Mesenteric fat pad (tissue), 1 donor: ENCODE measurements around the gene GBX1. TPM values are rescaled to one million over a fixed set of nuclear protein-coding genes. Genes with fewer than 3 reads are reported as not detected.

ENCODE experiments used
- DNase-seq: peaks from one replicate; pipeline ENCODE4 v3.0.0-alpha.2; 2020; ENCODE audit warnings: low spot score
- total RNA-seq: library from RNA; stranded (reverse); fragmentation: NEBNext Ultra II Directional; extraction: Animal tissue kit (Norgen Biotek cat#: 25700); gene quantifications from one replicate; pipeline ENCODE4 v1.2.1, GENCODE V29; 2021
- donor health status: DM: yes; HTN: yes; CAD: no.

GBX1 gene
- total RNA-seq, 1 donor from 2014 or later = not detected

GRCh38 chr7:151174246-151175046 is 7.0 kb upstream of the GBX1 start:
- peak; percentile 89 for DNase-seq

DNA sequence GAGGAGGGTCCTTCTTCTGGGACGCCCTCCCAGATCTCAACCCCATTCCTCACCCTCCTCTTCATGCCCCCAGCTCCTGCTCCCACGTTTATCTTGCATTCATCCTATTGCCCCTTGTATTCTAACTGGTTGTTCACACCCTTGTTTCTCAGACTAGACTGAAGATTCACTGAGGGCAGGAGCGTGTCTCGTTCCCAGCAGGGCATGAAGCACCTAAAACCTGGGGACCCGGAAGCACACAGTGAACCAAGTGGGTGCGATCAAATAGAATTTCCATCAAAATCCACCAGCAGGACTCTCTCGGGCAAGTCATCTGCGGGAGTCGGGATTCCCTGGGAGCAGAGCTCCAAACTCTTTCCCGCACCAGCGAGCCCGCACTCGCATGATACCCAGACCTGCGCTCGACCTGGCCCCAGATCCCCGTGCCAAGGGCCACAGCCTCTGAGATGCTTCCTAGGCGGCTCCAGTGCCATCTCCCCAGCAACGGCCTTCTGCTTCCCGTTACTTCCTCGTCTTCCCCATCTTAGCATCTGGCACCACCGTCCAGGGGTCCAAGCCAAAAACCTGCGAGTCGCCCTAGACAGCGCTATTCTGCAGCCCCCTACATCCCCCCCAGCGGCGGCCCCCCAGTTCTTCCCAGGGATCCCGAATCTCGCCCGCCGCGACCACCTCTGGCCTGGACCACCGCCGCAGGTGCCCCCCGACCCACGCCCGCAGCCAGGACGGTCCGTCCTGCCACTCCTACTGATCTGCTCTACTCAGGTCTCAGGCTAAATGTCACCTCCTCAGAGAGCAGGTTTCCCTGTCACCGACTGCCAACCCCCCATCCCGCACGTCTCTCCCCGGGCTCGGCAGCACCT is 6.1 kb upstream of the GBX1 start:
- DNase-seq = peak; percentile 86

DNA sequence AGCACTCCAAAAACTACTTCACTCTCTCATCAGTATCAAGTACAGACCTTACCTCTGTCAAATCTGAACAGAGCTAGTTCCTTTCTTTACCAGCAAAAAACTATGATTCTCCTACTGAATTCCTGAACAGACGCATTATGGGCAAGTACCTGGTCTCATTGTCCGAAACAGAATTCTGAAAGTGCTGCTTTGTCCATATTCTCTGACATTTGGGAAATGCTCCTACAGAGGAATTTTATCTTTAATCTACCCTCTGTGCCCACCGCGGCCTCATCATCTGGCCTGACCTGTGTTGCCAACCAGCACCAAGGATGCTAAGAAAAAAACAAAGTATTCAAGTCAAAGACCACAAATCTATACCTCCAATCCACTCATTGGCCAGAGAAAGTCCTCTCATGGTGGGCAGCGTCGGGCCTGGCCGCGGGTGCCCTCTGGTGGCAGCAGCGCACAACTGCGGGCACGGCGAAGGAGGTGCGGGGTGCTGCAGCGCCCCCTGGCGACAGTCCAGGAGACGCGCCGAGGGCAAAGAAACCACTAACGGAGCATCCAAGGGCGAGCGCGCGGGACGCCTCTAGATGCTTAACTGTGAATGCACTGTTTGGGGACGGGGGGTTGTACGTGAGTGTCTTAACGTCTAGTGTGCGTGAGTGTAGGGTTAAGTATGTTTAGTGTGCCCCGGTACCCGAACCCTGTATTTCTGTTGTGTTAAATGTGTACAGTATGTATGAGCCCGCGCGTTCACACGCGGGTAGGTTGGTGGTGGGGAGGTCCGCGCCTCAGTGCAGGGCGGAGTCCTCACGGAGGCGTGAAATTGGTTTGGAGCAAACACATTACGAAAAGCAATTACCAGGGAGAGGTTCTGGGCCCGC is 5.0 kb upstream of the GBX1 start:
- DNase-seq = no peak

GRCh38 chr7:151168787-151169162 is 1.3 kb upstream of the GBX1 start:
- DNase-seq = no peak

- no peak for DNase-seq
Observed at GRCh38 chr7:151168003-151168786, 701 bp upstream of the GBX1 start.

GRCh38 chr7:151166629-151167196 is 781 bp downstream of the GBX1 start:
- no peak for DNase-seq

- no peak for DNase-seq
Observed at GRCh38 chr7:151161757-151162156, 5.7 kb downstream of the GBX1 start.

- DNase-seq = no peak
Observed at GRCh38 chr7:151157645-151158329, 9.7 kb downstream of the GBX1 start.

- DNase-seq = no peak
Observed at GRCh38 chr7:151152643-151153513, 14.6 kb downstream of the GBX1 start.

- DNase-seq = no peak
Observed at GRCh38 chr7:151150388-151150787, 17.1 kb downstream of the GBX1 start.

- no peak for DNase-seq
Observed at GRCh38 chr7:151148319-151149259, 18.9 kb downstream of the GBX1 start.

GRCh38 chr7:151146761-151147160 is 20.7 kb downstream of the GBX1 start:
- DNase-seq = no peak

DNA sequence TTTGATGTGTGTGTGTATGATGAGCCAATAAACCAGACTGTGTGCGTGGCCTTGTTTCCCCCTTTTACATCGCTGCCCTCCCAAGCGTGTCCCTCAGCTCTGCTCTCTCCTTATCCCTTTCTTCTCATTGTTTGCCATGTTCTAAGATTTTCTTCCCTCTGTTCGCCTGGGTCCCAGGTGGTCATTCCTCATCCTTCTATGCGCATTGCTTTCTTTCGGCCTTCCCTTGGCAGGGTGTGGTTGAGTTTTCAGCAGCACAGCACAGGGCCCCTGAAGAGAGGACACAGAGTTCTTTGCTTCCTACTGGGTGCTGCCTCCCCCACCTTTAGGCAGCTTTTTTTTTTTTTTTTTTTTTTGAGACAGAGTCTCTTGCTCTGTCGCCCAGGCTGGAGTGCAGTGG is 23.1 kb downstream of the GBX1 start:
- no peak for DNase-seq

GRCh38 chr7:151143261-151144015 is 24.1 kb downstream of the GBX1 start:
- no peak for DNase-seq

DNA sequence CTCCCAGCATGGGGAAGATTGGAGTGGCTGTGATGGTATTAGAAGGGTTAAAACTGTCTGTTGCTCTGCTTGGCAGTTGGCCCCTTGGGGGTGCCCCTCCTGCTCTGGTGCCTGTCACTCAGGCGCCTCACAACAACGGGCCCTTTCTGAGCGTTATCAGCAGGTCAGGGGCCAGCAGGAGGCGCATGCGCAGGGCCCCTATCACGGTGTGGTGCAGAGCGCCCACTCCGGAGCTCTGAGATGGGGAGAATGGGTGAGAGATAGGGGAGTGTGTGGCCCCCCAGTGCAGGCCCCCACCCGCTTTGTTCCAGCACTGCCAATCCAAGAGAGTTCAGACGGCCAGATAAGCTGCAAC is 24.8 kb downstream of the GBX1 start:
- no peak for DNase-seq

DNA sequence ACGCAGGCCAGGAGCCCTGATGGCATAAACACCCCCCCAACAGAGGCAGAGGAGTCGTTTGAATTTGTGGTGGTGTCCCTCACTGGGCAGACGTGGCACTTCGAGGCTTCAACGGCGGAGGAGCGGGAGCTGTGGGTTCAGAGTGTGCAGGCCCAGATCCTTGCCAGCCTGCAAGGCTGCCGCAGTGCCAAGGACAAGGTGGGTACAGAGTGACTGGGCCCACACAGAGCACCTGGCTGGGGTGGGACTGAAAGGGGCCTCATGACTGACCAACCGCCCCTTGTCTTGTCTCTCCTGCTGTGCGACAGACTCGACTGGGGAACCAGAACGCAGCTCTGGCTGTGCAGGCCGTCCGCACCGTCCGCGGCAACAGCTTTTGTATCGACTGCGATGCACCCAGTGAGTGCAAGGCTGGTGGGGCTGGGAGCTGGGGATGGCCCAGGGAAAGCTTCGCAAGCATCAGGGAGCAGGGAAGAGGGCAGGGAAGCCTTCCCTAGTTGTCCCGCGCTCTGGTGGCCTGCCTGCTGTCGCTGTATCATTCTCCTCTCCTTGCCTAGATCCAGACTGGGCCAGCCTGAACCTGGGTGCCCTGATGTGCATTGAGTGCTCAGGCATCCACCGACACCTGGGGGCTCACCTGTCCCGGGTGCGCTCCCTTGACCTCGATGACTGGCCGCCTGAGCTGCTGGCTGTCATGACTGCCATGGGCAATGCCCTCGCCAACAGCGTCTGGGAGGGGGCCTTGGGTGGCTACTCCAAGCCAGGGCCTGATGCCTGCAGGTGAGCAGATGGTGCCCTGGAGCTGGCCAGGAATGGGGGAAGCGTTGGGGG is 25.4 kb downstream of the GBX1 start:
- no peak for DNase-seq
